Activated CD4-positive, alpha-beta T cell treated with anti-CD3 and anti-CD28 coated beads, Interleukin-2, amount 50 U/mL, for 1 hour (primary cell): ENCODE data around the gene ACER3.
"Not testable (repeated sequence)": the region's sequence is repeated elsewhere in the genome, so short reads cannot be mapped to it uniquely, and the experiment has no call there.

Source experiments
- DNase-seq: peaks from one replicate; pipeline ENCODE4 v3.0.0-alpha.2; 2020

ACER3 gene

DNA sequence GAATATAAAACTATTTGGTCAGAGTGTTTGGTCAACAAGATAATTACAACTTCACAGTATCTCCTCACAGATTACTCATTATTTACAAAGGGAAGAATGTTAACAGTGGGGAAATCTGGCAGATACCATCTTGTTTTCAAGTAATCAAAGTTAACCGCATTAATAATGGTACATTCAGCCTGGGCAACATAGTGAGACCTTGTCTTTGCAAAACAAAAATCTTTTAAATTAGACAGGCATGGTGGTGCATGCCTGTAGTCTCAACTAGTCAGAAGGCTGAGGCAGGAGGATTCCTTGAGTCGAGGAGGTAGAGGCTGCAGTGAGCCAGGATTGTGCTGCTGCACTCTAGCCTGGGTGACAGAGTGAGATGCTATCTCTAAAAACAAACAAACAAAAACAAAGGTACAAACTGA lies 78.5 kb downstream of the ACER3 start:
- DNase-seq, result no peak

DNA sequence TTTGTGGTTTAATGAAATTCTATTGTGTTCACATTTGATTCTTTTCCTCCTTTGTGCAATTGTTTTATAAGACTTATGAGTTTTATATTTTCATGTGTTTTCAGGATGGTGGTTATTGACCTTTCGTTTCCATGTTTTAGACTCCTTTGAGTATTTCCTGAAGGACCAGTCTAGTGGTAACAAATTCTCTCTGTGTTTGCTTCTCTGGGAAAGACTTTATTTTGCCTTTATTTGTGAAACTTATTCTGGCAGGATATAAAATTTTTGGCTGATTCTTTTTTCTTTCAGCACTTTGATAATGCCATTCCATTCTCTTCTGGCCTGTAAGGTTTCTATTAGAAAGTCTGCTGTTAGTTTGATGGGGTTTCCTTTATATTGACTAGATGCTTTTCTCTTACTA lies 83.5 kb downstream of the ACER3 start:
- no peak for DNase-seq

DNA sequence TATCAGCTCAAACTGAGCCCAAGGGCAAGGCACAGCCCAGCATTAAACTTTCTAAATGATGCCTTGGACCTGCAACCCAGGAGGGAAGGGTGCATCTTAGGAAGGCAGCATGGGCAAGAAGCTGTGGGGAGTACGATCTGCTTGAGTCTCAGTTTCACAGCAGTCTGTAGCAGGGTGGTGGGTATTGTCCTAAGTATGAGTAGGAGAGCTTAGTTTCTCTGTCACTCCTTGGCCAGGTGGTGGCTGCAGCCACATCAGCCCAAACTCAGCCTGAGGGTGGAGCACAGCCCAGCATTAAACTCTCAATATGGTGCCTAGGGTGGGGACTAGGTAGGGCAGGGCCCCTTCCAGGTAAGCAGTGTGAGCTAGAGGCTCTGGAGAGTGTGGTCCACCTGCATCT lies 85.5 kb downstream of the ACER3 start:
- no peak for DNase-seq

DNA sequence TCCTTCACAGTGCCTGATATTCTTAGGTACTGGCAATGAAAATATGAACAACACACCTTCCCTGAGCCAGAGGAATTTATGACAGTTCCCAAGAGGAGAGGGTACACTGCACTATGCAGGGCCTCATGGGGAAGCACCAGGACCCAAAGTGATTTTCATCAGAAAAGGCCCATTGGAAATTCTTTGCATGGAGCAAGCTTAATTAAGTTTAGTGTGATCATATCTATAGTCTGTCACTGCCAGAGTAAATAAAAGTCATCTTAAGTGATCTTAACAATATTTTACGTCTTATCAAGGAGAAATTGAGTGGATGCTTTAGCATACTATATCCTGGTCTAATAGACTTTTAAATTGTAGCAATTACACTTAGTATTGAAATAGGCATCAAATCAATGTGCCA lies 86.5 kb downstream of the ACER3 start:
- no peak for DNase-seq

DNA sequence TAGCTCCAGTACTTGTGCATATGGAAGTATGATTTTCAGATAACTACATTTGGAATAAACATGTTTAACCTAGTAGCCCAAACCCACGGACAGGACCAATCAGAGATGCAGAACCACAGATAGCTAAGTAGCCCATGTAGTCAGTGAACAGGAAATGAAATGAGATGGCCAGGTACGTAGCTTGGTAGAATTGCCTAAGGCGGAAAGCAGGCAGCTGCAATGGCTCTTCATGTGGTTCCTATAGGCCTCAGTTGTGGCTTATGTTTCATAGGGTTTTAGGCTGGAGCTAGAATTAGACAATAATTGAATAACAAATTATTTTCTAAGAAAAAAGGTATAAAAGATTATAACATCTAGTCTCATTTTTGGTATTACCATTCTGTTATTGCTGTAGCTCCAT lies 87.1 kb downstream of the ACER3 start:
- DNase-seq, result no peak

DNA sequence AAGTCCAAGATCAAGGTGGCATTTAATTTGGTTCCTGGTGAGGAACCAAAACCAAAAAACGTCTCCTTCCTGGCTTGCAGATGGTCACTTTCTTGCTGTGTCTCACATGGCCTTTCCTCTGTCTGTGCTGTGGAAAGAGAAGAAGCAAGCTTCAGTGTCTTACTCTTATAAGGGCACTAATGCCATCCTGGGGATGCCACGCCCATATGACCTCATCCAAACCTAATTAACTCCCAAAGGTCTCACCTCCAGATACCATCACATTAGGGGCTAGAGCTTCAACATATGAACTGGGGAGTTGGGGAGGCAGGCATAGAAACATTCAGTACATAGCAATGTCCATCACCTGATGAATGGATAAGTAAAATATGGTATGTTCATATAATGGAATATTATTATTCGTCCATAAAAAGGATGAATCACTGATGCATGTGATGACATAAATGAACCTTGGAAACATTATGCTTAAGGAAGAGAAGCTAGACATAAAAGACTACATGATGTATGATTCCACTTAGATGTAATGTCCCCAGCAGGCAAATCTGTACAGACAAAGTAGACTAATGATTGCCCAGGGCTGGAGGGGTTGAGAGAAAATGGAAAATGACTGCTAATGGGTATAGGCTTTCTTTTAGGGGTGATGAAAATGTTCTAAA lies 94.9 kb downstream of the ACER3 start:
- DNase-seq, result no peak

DNA sequence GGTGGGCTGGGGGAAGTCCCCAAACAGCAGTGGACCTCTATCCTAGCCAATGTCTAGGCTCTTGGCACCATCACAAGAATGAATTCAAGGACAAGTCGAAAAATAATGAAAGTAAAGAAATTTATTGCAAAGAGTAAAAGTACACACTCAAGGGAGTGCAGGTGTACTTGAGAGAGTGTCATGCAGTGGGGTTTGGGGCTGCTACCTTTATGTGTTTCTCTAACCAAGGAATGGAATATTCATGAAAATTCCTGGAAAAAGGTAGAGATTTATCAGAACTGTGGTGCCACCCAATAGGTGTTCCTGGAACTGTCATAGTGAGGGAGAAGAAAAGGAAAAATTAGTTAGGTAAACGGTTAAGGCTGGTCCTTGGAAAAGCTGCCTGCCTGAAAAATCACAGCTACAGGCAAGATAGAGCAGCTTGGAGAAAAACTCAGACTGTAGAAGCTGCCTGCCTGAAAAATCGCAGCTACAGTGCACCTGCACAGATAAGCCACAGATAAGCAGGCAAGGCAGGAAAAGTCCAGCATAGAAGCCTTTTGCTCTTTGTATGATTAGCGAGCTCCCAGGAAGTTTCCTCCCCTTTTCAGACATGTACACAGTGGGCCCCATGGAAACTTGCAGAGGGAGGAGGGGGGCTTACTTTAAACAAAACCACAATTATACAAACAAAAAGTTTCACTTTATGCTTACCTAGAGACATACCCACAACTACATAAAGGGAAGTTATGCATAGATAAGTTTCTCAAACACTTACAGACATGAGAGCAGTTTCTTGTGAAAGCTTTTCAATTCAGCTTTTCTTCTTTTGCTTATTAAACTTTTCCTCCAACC lies 102.1 kb downstream of the ACER3 start:
- DNase-seq, result no peak

DNA sequence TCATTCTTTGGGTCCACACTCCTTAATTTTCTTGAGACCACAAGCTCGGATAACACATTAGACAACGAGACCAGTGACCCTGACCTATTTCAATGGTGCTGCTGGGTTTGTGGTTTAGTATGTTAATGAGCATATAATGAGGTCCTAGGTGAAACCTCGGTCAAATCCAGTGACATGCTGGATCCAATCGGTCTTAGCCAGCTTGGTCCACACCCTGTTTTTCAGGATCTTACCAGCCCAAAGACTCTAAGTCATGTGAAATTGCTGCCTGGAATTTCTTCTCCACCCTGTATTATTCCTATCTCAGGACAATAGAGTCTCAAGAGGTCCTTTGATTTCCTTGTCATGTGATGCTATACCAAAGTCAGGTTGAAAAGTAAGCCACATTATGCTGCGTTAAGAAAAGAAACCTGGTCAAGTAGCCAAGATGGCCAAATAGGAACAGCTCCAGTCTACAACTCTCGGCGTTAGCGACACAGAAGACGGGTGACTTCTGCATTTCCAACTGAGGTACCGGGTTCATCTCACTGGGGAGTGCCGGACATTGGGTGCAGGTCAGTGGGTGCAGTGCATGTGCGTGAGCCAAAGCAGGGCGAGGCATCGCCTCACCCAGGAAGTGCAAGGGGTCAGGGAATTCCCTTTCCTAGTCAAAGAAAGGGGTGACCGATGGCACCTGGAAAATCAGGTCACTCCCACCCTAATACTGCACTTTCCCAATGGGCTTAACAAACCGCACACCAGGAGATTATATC lies 102.9 kb downstream of the ACER3 start:
- DNase-seq, result not testable (repeated sequence)

DNA sequence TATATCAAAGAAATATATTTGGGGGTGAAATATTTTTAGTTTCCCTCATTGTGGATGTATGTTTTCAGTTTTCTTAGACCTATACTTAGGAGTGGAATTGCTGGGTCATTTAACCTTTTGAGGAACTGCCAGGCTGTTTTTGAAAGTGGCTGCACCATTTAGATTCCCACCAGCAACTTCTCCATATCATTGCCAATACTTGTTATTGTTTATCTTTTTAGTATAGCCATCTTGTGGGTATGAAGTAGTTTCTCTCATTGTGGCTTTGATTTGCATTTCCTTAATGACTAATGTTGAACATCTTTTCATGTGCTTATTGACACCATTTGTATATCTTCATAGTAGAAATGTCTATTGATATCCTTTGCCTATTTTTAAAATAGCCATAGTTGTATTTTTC lies 111.3 kb downstream of the ACER3 start:
- no peak for DNase-seq

DNA sequence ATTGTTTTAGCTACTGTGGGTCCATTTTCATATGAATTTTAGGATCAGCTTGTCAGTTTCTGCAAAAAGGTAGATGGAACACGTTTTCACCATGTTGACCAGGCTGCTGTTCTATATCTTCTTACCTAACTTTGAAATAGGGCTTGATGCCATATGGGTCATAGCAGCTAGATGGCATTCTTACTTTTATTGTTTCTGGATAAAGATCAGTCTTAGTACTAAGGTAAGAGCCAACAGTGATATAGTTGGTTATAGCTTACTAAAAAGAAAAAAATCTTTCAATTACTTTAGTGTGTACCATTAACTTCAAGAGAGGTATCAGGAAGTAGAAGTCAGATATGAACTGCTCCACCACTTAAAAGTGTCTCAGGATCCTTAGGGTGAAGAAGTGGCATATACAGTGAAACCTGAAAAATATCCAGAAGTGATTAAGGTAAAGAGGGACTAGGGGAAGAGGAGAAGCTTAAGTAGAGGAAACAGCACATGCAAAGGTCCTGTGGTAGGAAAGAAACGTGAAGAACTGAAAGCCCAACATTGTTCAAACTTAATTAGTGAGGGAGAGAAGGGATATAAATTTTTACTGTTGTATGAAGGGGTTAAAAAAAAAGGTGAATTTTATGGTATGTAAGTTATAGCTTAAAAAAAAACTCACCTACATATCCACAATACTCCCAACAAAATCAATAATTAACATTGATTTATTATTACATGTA lies 113.6 kb downstream of the ACER3 start:
- DNase-seq, result no peak

DNA sequence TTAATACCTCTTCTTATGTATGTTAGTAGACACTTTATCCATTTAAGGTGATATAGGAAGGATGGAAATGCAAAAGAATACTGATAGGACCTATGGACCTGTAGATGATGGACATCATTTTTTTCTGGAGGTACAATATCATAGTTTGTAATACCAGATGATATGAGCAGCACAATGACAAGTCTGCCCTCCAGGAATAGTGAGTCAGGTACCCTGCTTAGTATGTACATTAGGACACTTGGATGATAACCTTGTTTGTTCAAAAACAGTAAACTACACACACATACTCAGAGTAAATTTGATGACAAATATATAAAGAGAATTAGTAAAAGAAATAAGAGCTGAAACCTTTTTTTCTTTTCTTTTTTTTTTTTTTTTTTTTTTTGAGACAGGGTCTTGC lies 114.8 kb downstream of the ACER3 start:
- DNase-seq, result no peak

DNA sequence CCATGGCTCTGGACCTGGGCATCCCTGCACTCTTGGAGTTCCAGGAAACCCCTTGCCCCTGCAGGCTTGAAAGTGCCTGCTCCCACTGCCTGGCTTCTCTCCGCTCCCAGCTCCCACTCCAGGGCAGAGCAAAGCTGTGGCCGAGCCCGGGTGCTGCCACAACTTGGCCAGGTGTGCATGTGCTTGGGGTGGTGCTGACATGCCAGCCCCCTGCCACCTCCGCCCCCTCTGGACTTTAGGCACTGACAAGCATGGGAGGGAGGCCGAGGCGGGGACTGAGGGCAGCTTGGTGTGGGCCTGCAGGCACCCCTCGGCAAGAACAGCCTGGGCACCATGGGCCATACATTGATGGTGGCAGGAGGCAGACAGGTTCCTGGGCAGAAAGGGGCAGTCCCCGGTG lies 117.1 kb downstream of the ACER3 start:
- DNase-seq, result no peak

DNA sequence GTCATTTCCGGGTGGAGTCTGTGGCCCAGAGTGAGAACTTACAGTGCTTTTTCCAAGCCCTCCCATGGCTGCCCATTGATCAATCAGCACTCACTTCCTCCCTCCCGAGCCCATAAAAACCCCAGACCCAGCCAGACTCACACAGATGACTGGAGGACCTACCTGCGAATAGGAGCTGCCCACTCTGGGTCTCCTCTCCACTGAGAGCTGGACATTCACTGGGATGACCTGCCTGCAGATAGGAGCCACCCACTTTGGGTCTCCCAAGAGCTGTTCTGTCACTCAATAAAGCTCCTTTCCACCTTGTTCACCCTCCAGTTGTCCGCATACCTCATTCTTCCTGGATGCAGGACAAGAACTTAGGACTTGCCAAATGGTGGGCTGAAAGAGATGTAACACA lies 117.5 kb downstream of the ACER3 start:
- DNase-seq, result no peak

DNA sequence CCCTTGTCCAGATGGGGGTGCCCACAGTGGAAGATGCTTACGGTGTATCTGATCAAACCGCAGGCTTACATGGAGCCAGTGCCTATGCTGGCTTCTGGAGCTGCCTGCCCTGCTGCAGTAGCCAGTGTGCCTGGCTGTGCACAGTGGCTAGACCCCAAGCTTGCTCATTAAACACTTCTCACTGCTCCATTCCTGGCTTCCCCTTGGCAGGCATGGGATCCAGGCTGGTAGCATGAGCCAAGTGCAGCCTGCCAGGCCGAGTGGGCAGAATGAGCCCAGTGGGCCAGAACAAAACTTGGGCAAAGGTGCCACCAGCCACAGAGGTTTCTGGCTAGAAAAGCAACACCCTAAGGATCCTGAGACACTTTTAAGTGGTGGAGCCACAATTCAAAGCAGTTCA lies 118.1 kb downstream of the ACER3 start:
- no peak for DNase-seq

DNA sequence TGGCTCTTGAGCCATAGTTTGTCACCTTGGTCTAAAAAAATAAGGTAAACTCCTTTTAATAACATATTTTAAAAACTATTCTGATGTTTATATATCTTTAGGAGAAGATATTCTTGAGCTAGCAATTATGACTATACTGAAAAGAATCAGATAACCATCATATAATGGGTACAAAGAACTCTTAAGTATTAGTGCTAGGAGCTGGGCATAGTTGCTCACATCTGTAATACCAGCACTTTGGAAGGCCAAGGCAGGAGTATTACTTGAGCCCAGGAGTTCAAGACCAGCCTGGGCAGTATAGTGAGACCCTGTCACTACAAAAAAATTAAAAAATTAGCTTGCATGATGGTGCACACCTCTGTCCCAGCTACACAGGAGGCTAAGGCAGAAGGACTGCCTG lies 119.5 kb downstream of the ACER3 start:
- no peak for DNase-seq

DNA sequence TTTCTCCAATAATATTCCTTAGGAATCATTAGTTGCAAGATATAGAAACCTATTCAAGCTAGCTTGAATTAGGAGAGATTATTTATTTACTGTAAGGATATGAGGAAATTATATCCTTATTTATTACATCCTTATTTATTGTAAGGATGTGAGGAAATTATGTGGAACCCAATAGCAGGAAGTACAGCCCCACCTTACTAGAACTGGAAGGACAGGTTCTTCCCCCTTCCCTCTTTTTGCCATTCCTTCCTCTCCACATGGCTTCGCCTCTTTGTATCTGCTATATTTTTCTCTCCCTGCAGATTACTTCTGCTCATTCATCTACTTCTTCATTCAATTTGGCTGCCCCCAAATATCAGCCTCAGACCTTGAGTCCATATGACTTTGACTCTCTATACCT lies 124.0 kb downstream of the ACER3 start:
- DNase-seq, result no peak

DNA sequence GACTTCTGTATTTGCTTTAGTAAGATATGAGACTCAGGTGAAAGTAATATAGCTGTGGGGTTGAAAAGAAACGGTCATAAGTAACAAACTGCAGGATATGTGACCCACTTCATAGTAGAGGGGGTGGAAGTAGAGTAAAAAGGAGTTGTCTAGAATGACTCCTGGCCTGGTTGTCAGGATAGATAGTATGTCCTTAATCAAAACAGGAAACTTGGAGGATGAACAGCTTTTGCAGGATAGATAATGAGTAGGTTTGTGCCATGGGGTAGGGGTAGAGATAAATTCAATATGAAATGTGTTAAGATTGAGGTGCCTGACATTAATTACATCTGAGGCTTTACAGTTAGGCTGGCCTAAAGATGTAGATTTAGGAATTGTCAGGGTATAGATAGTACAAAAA lies 126.5 kb downstream of the ACER3 start:
- DNase-seq, result no peak

DNA sequence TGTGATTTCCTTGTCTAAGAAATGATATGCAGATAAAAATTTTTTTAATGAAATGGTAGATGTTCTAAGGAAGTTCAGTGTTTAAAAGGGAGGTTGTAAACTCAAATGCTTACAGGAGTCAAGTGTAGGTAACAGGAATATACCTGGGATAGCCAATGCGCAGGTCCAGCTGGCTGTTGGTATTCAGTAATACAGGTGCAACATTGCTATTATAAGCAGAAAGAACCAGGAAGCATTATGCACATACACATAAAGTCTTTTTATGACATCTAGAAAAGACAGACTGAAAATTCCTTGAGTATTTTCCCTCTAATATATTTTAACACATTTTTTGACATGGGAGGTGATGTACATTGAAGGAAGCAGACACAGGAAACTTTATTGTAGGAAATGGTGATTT lies 129.9 kb downstream of the ACER3 start:
- DNase-seq, result no peak

DNA sequence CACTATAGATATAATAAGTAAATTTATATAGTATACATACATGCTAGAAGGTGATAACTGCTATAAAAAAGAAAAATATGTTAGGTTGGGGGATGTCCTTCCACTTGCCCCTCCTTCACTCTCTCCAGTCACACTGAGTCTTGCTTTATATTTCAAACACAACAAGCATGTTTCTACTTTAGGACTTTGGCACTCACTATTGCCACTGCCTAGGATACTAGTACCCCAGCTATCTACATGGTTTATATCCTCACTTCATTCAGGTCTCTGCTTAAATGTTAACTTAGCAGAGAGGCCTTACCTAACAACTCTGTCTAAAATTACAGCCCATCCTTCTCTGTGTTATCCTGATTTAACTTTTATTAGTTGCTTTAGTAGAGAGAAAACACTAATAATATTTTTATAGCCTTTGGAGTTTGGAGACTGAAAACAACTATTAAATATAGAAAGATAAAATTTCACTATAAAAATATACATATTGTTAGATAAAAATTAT lies 134.4 kb downstream of the ACER3 start:
- DNase-seq, result no peak

DNA sequence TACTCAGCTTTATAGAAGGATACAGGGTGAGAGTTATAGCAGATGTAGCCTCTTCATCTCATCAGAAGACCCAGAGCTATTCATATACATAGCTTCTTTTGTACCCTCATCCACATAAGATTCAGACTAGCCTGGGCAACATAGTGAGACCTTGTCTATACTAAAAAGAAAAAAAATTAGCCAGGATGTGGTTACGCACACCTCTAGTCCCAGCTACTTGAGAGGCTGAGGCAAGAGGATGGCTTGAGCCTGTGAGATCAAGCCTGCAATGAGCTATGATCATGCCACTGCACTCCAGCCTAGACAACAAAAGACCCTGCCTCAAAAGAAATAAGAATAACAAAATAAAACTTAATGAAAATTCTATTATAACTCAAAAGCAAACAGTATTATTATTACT lies 136.8 kb downstream of the ACER3 start:
- DNase-seq, result no peak

DNA sequence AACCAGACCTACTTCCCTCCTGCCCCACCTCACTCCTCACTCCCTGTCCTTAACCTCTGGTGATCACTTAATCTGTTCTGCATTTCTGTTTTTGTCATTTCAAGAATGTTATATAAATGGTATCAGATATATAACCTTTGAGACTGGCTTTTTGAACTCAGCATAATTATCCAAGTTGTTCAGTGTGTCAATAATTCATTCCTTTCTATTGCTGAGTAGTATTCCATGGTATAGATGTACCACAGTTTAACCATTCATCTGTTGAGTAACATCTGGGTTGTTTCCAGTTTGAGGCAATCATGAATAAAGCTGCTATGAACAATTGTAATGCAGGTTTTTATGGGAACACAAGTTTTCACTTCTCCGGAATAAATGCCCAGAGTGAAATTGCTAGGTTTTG lies 138.9 kb downstream of the ACER3 start:
- no peak for DNase-seq

DNA sequence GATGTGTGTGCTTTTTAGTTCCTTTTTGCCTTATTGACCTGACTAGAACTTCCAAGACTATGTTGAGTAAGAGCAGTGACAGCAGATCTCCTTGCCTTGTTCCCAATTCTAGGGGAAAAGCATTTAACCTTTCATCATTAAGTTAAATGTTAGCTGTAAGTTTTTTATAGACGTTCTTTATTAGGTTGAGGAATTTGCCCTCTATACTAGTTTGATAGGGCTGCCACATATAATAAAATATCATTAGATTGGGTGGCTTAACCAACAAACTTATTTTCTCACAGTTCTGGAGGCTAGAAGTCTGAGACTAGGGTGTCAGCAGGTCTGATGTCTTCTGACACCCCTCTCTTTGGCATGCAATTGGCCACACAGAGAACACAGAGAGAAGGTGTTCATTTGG lies 140.9 kb downstream of the ACER3 start:
- DNase-seq, result no peak

DNA sequence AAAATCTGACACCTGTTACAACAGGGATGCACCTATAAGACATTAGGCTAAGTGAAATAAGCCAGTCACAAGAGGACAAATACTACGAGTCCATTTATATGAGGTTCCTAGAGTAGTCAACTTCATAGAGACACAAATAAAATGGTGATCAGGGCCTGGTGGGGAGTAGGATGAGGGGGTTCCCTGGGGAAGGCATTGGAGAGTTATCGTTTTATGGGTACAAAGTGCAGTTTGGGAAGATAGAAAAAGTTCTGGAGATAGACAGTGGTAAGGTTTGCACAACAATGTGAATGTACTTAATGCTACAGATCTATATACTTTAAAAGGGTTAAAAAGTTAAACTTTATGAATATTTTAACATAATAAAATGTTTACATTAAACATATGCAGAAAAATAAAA lies 142.1 kb downstream of the ACER3 start:
- no peak for DNase-seq
